Panc1 (cell line): ENCODE results near the gene TRMT6. TPM values are rescaled to one million over a fixed set of nuclear protein-coding genes. Genes with fewer than 3 reads are reported as not detected.

Experiments used
- ATAC-seq: fragments of 200-7000 bp; cut with Tn5 transposase; 2 replicates; pipeline ENCODE4 v1.9.1; 2020; ENCODE audit warnings: mild to moderate bottlenecking, moderate library complexity
- BruUV-seq: library from RNA; stranded (reverse); fragments of 400-500 nt; replicated peaks from 2 replicates; lab custom pipeline; 2021; lab: Mats Ljungman, UMichigan
- CTCF ChIA-PET: fragments of 300-600 bp; sonication (Branson Sonifier 250); formaldehyde crosslinking; loops from one replicate; lab custom pipeline; 2022; ENCODE audit warnings: antibody characterized with exemption; lab: Charles Lee
- POLR2A ChIA-PET: fragments of 300-600 bp; sonication (Branson Sonifier 250); formaldehyde crosslinking; loops from one replicate; lab custom pipeline; 2022; ENCODE audit warnings: antibody characterized with exemption; lab: Charles Lee
- DNase-seq: peaks from one replicate; pipeline ENCODE4 v3.0.0-alpha.2; 2010; ENCODE audit warnings: low read depth, low spot score
- H3K27ac ChIP-seq: 2 replicates; pipeline ENCODE4 v1.5.1; 2011; ENCODE audit warnings: mild to moderate bottlenecking, low read length, inconsistent platforms
- H3K27me3 ChIP-seq: fragments of 200-500 bp; sonication (Bioruptor generic); 2 replicates; pipeline ENCODE4 v1.6.0; 2014; ENCODE audit warnings: low read length, inconsistent platforms; ENCODE audit not compliant: control insufficient read depth, insufficient read depth
- H3K36me3 ChIP-seq: fragments of 200-500 bp; sonication (Bioruptor generic); 2 replicates; pipeline ENCODE4 v1.5.1; 2014; ENCODE audit warnings: inconsistent platforms, mild to moderate bottlenecking, low read length, moderate library complexity; ENCODE audit not compliant: control insufficient read depth, insufficient read depth
- H3K4me1 ChIP-seq: 2 replicates; pipeline ENCODE4 v1.5.1; 2011; ENCODE audit warnings: inconsistent platforms, mild to moderate bottlenecking, low read length, moderate library complexity; ENCODE audit not compliant: control insufficient read depth, insufficient read depth
- H3K4me3 ChIP-seq, 2 experiments: 2 replicates each; pipeline ENCODE4 v1.5.1; 2011 to 2012; ENCODE audit warnings: low read depth in 2 of 2, low read length in 2 of 2, mild to moderate bottlenecking in 2 of 2, inconsistent platforms in 1 of 2, moderate library complexity in 1 of 2
- H3K9me3 ChIP-seq: fragments of 200-500 bp; sonication (Bioruptor generic); 2 replicates; pipeline ENCODE4 v1.5.1; 2014; ENCODE audit warnings: low read depth, mild to moderate bottlenecking, inconsistent platforms, low read length, moderate library complexity; ENCODE audit not compliant: control insufficient read depth, insufficient read depth
- POLR2AphosphoS5 ChIP-seq: IDR thresholded peaks from 2 replicates; pipeline ENCODE4 v1.6.1; 2012; ENCODE audit warnings: mild to moderate bottlenecking, low read depth, low read length, moderate library complexity
- SIN3A ChIP-seq: IDR thresholded peaks from 2 replicates; pipeline ENCODE4 v1.6.1; 2012; ENCODE audit warnings: low read depth, mild to moderate bottlenecking, low read length, moderate library complexity, borderline replicate concordance; ENCODE audit not compliant: insufficient read depth
- TCF7L2 ChIP-seq: IDR thresholded peaks from 2 replicates; pipeline ENCODE4 v1.6.1; 2011; ENCODE audit warnings: mild to moderate bottlenecking, low read depth, low read length, inconsistent platforms
- in situ Hi-C: cut with HindIII; loops from 2 replicates; pipeline ENCODE4 v1.10.0; 2016; ENCODE audit warnings: low sequenced_read_pairs, low pct_unique_long_range_greater_than_20kb
- intact Hi-C: fragments of 100-400 bp; cut with micrococcal nuclease; formaldehyde crosslinking; loops from one replicate; pipeline ENCODE4 v1.10.0; 2022; ENCODE audit not compliant: unreplicated experiment
- total RNA-seq: library from RNA; stranded (reverse); gene quantifications from one replicate; pipeline ENCODE4 v1.2.1, GENCODE V29; 2021; ENCODE audit not compliant: unreplicated experiment
- TF ChIP-seq, protein P1 (sequence below): fragments of 450-650 bp; IDR thresholded peaks from 2 replicates; pipeline ENCODE4 v1.5.1; 2017; ENCODE audit warnings: mild to moderate bottlenecking
- TF ChIP-seq, protein P2 (sequence below), 2 experiments: IDR thresholded peaks; 2 replicates each; pipeline ENCODE4 v1.6.1; 2011 to 2012; ENCODE audit warnings: low read depth in 2 of 2, control low read depth in 1 of 2, low read length in 1 of 2, mild to moderate bottlenecking in 1 of 2, moderate library complexity in 1 of 2; ENCODE audit not compliant: insufficient read depth in 1 of 2

TRMT6 gene
- total RNA-seq, 1 experiment from 2014 or later, result 27.9 TPM

- DNase-seq, result no peak
- POLR2A ChIA-PET, result interaction anchor here (0.7 kb wide), 2 partner anchors 62 to 1245 kb away, joined by 8 to 10 read pairs; no protein-coding TSS in a partner anchor
- no peak overlapping the region for H3K27ac ChIP-seq
- no peak overlapping the region for H3K4me3 ChIP-seq
- no TSS peak for BruUV-seq
- no peaks in the 10 kb centered on the region for H3K9me3 ChIP-seq
- in situ Hi-C loops (no loop called here), intact Hi-C loops (no loop called here)
- CTCF ChIA-PET, result interaction anchor here (0.6 kb wide), 1 partner anchor 17 kb away, joined by 3 read pairs; no protein-coding TSS in a partner anchor
- no peak for ATAC-seq
- peaks cover 23% of the 10 kb centered on the region for H3K36me3 ChIP-seq
- no peaks in the 10 kb centered on the region for H3K27me3 ChIP-seq
- no peak for TF ChIP-seq SIN3A
- TF ChIP-seq, protein P1, sequence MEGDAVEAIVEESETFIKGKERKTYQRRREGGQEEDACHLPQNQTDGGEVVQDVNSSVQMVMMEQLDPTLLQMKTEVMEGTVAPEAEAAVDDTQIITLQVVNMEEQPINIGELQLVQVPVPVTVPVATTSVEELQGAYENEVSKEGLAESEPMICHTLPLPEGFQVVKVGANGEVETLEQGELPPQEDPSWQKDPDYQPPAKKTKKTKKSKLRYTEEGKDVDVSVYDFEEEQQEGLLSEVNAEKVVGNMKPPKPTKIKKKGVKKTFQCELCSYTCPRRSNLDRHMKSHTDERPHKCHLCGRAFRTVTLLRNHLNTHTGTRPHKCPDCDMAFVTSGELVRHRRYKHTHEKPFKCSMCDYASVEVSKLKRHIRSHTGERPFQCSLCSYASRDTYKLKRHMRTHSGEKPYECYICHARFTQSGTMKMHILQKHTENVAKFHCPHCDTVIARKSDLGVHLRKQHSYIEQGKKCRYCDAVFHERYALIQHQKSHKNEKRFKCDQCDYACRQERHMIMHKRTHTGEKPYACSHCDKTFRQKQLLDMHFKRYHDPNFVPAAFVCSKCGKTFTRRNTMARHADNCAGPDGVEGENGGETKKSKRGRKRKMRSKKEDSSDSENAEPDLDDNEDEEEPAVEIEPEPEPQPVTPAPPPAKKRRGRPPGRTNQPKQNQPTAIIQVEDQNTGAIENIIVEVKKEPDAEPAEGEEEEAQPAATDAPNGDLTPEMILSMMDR, result no peak
- H3K4me1 ChIP-seq, result no peaks in the 10 kb centered on the region
Observed at GRCh38 chr20:5969348-5969935, 19.1 kb upstream of the TRMT6 start.

GRCh38 chr20:5968462-5968861 is 18.1 kb upstream of the TRMT6 start:
- intact Hi-C loops (no loop called here), in situ Hi-C loops (no loop called here)
- no peak overlapping the region for H3K4me3 ChIP-seq
- DNase-seq (no peak), ATAC-seq (no peak)
- TF ChIP-seq, protein P1, result no peak
- no peak for TF ChIP-seq SIN3A
- TF ChIP-seq POLR2AphosphoS5, result no peak
- no peak for TF ChIP-seq TCF7L2
- TF ChIP-seq, protein P2, sequence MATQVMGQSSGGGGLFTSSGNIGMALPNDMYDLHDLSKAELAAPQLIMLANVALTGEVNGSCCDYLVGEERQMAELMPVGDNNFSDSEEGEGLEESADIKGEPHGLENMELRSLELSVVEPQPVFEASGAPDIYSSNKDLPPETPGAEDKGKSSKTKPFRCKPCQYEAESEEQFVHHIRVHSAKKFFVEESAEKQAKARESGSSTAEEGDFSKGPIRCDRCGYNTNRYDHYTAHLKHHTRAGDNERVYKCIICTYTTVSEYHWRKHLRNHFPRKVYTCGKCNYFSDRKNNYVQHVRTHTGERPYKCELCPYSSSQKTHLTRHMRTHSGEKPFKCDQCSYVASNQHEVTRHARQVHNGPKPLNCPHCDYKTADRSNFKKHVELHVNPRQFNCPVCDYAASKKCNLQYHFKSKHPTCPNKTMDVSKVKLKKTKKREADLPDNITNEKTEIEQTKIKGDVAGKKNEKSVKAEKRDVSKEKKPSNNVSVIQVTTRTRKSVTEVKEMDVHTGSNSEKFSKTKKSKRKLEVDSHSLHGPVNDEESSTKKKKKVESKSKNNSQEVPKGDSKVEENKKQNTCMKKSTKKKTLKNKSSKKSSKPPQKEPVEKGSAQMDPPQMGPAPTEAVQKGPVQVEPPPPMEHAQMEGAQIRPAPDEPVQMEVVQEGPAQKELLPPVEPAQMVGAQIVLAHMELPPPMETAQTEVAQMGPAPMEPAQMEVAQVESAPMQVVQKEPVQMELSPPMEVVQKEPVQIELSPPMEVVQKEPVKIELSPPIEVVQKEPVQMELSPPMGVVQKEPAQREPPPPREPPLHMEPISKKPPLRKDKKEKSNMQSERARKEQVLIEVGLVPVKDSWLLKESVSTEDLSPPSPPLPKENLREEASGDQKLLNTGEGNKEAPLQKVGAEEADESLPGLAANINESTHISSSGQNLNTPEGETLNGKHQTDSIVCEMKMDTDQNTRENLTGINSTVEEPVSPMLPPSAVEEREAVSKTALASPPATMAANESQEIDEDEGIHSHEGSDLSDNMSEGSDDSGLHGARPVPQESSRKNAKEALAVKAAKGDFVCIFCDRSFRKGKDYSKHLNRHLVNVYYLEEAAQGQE (IDR thresholded peaks at IDR 0.05; ENCODE audit: insufficient read depth in 1 of 2, low read depth in 2 of 2, low read length in 1 of 2), result no peak
- CTCF ChIA-PET, result interaction anchor here (0.6 kb wide), 1 partner anchor 18 kb away, joined by 3 read pairs; no protein-coding TSS in a partner anchor
- no peak overlapping the region for H3K27ac ChIP-seq
- H3K4me1 ChIP-seq, result no peaks in the 10 kb centered on the region
- BruUV-seq, result no TSS peak
- H3K36me3 ChIP-seq, result peaks cover 28% of the 10 kb centered on the region
- no peaks in the 10 kb centered on the region for H3K9me3 ChIP-seq
- no peaks in the 10 kb centered on the region for H3K27me3 ChIP-seq
- POLR2A ChIA-PET, result no interaction called here
